Hepatocyte (in vitro differentiated cells): ENCODE data around the gene FGF2.

Experiments
- CTCF ChIP-seq: fragments of 200-600 bp; sonication (generic); IDR thresholded peaks from 2 replicates; pipeline ENCODE4 v1.5.1; 2016; ENCODE audit warnings: antibody characterized with exemption, mild to moderate bottlenecking; ENCODE audit not compliant: poor library complexity
- EZH2 ChIP-seq: fragments of 200-600 bp; sonication (generic); IDR thresholded peaks from 2 replicates; pipeline ENCODE4 v1.6.1; 2016; ENCODE audit warnings: antibody characterized with exemption, mild to moderate bottlenecking, borderline replicate concordance
- EZH2phosphoT487 ChIP-seq: fragments of 200-600 bp; sonication (generic); IDR thresholded peaks from one replicate; pipeline ENCODE4 v1.6.1; 2018; ENCODE audit warnings: antibody characterized with exemption, mild to moderate bottlenecking, low read depth, moderate library complexity; ENCODE audit not compliant: unreplicated experiment, severe bottlenecking

- TF ChIP-seq CTCF (no peak), EZH2phosphoT487 (no peak), EZH2 (no peak)
Measured at GRCh38 chr4:122879001-122879400, 52.4 kb downstream of the FGF2 start.
